Measurements from ENCODE around the gene SMTN.
"Not testable (repeated sequence)": the region's sequence is repeated elsewhere in the genome, so short reads cannot be mapped to it uniquely, and the experiment has no call there.

DNA sequence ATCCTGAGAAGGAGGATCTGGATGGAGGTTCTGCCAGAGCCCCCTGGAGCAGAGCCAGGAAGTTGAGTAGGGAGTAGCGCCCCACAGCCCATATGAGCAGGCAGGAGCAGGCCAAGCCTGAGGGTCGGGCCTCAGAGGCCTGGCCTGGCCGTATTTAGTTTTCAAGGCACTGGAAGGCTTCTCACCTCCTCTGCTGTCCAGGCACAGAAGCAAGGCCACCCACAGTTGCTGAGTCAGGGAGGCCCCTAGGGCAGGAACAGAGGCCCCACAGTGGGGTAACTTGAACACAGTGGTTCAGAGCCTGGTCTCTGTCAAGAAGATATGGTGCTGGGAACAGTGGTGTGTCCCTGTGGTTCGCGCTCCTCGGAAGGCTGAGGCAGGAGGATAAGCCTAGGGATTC lies 21.5 kb upstream of the SMTN start:
- TF ChIP-seq, protein P1, sequence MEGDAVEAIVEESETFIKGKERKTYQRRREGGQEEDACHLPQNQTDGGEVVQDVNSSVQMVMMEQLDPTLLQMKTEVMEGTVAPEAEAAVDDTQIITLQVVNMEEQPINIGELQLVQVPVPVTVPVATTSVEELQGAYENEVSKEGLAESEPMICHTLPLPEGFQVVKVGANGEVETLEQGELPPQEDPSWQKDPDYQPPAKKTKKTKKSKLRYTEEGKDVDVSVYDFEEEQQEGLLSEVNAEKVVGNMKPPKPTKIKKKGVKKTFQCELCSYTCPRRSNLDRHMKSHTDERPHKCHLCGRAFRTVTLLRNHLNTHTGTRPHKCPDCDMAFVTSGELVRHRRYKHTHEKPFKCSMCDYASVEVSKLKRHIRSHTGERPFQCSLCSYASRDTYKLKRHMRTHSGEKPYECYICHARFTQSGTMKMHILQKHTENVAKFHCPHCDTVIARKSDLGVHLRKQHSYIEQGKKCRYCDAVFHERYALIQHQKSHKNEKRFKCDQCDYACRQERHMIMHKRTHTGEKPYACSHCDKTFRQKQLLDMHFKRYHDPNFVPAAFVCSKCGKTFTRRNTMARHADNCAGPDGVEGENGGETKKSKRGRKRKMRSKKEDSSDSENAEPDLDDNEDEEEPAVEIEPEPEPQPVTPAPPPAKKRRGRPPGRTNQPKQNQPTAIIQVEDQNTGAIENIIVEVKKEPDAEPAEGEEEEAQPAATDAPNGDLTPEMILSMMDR (conservative IDR thresholded peaks at IDR 0.05), result not testable (repeated sequence)
- TF ChIP-seq EZH2 (IDR thresholded peaks at IDR 0.05; ENCODE audit: low read depth), result not testable (repeated sequence)
